ENCODE results near the gene GNA14. TPM values are rescaled to one million over a fixed set of nuclear protein-coding genes. Genes with fewer than 3 reads are reported as not detected.
A peak's percentile ranks its signal among the peaks of the same experiment; 100 is the strongest.

GNA14 gene
- total RNA-seq, 2 experiments from 2014 or later: not detected

- Histone ChIP-seq H3K9me3 (ENCODE audit: low read length) (no peaks in the 10 kb centered on the region), H3K4me3 (ENCODE audit: low read depth, low read length, poor library complexity, severe bottlenecking) (no peak overlapping the region), H3K79me2 (ENCODE audit: insufficient read depth, low read depth, low read length) (no peaks in the 10 kb centered on the region), H3K27ac (ENCODE audit: low read depth, low read length, poor library complexity, severe bottlenecking) (no peak overlapping the region), H3K4me2 (ENCODE audit: low read length) (no peak overlapping the region), H3K4me1 (ENCODE audit: insufficient read depth, low read length, poor library complexity, severe bottlenecking) (no peaks in the 10 kb centered on the region), H2AFZ (ENCODE audit: low read length) (no peak overlapping the region), H3K36me3 (ENCODE audit: insufficient read depth, low read length) (no peaks in the 10 kb centered on the region), H4K20me1 (ENCODE audit: insufficient read depth, low read length) (no peaks in the 10 kb centered on the region), H3K9me2 (ENCODE audit: insufficient read depth, low read length) (no peaks in the 10 kb centered on the region)
- intact Hi-C loops (cut with micrococcal nuclease; ENCODE audit: unreplicated experiment): no loop called here
- POLR2A ChIA-PET: interaction anchor here (0.7 kb wide), 1 partner anchor 21 kb away, joined by 3 read pairs; no protein-coding TSS in a partner anchor
- no TSS peak for BruUV-seq (replicated peaks)
- TF ChIP-seq CTCF (conservative IDR thresholded peaks at IDR 0.05; ENCODE audit: low read length) (no peak), EZH2phosphoT487 (IDR thresholded peaks at IDR 0.05; ENCODE audit: borderline replicate concordance, low read depth, low read length) (no peak)
- DNase-seq (ENCODE audit: low spot score): no peak
- CTCF ChIA-PET (ENCODE audit: unreplicated experiment): no interaction called here
Measured at GRCh38 chr9:77450085-77450475, 198.0 kb downstream of the GNA14 start.

GRCh38 chr9:77449240-77450084 lies 198.7 kb downstream of the GNA14 start:
- intact Hi-C loops (cut with micrococcal nuclease; ENCODE audit: unreplicated experiment): no loop called here
- CTCF ChIA-PET (ENCODE audit: unreplicated experiment): no interaction called here

More at GRCh38 chr9:77449240-77450084, 198.7 kb downstream of the GNA14 start:
- H2AFZ ChIP-seq (ENCODE audit: low read length): no peak overlapping the region
- no peak overlapping the region for H3K4me2 ChIP-seq (ENCODE audit: low read length)
- no peaks in the 10 kb centered on the region for H3K9me2 ChIP-seq (ENCODE audit: insufficient read depth, low read length)
- POLR2A ChIA-PET: no interaction called here
- no peaks in the 10 kb centered on the region for H4K20me1 ChIP-seq (ENCODE audit: insufficient read depth, low read length)
- DNase-seq (ENCODE audit: low spot score): no peak
- H3K36me3 ChIP-seq (ENCODE audit: insufficient read depth, low read length): no peaks in the 10 kb centered on the region
- BruUV-seq (replicated peaks): no TSS peak
- TF ChIP-seq EZH2phosphoT487 (IDR thresholded peaks at IDR 0.05; ENCODE audit: borderline replicate concordance, low read depth, low read length) (no peak), CTCF (conservative IDR thresholded peaks at IDR 0.05; ENCODE audit: low read length) (peak; percentile 31; the same call in 1 of the 2 replicates)
- H3K4me3 ChIP-seq (ENCODE audit: low read depth, low read length, poor library complexity, severe bottlenecking): no peak overlapping the region
- H3K4me1 ChIP-seq (ENCODE audit: insufficient read depth, low read length, poor library complexity, severe bottlenecking): no peaks in the 10 kb centered on the region
- no peak overlapping the region for H3K27ac ChIP-seq (ENCODE audit: low read depth, low read length, poor library complexity, severe bottlenecking)
- no peaks in the 10 kb centered on the region for H3K9me3 ChIP-seq (ENCODE audit: low read length)
- H3K79me2 ChIP-seq (ENCODE audit: insufficient read depth, low read depth, low read length): no peaks in the 10 kb centered on the region

Measured in OCI-LY7 (cell line).